ENCODE data around the gene TOM1L2.
"Not testable (repeated sequence)": the region's sequence is repeated elsewhere in the genome, so short reads cannot be mapped to it uniquely, and the experiment has no call there.

TOM1L2 gene

GRCh38 chr17:17972126-17972951 is at the start of gene TOM1L2, which contains the start of gene DRC3:
TOM1L2 (minus strand) TSS chr17:17972400; CDS start chr17:17972313, 87 bp downstream.
DRC3 (plus strand) TSS chr17:17972862; CDS start chr17:17977599, 4,737 bp downstream.
- DNase-seq = peak; percentile 98 to 100 (median 98)

DNA sequence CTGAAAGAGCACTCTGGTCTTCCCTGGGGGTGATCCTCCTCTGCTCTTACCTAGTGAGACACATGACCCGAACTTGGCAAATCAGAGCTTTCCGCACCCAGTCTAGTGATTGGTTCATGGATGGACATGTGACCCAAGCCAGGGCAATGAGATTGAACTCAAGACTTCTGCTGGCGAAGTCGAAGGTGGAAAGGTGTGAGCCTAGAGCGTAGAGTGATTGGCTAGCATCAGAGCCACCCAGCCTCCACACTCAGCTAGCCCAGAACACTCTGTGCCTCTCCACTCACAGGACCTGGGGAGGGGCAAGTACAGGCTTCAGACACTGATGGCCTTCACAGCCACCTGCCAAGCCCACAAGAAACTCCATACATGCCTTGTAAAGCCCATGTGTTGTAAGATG is 49.2 kb upstream of the TOM1L2 start:
- no peak for DNase-seq

DNA sequence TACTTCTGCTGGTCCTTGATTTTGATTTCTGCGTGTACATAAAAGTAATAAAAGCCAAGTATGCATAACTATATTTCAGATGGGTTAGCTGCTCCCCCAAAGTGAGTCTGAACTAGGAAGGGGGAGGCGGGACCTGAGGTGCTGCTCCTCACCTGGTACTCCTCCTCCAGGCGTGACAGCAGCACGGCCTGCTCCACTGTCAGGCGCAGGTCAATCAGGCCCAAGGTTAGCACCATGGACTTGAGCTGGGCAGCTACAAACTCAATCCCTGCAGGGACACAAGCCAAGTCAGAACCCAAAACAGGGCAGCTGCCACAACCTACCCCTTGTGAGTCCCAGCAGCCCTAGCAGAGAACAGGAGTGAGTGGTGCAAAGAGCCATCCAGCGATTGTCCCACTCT is 48.8 kb upstream of the TOM1L2 start:
- DNase-seq = no peak

GRCh38 chr17:18019838-18020154 is 47.6 kb upstream of the TOM1L2 start:
- DNase-seq = no peak

- no peak for DNase-seq
Measured at GRCh38 chr17:18018411-18018921, 46.3 kb upstream of the TOM1L2 start.

DNA sequence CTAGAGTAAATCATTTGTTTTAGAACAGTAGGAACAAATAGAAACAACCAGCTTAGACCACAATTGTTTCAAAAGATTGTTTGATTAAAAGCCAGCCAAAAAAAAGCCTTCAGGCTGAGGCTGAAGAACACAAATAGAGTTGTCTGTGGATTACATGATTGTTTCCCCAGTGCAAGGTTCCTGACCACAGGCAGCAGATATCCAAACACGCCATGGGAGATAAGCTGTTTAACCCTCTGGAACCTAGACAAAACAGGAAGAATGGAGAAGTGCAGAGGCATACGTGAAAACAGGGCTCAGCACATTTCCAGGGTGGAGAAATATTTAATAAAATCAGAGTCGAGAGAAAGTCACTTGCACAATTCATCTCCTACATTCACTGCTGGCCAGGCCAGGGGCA is 45.8 kb upstream of the TOM1L2 start:
- DNase-seq = no peak

GRCh38 chr17:18016426-18016825 is 44.2 kb upstream of the TOM1L2 start:
- no peak for DNase-seq

DNA sequence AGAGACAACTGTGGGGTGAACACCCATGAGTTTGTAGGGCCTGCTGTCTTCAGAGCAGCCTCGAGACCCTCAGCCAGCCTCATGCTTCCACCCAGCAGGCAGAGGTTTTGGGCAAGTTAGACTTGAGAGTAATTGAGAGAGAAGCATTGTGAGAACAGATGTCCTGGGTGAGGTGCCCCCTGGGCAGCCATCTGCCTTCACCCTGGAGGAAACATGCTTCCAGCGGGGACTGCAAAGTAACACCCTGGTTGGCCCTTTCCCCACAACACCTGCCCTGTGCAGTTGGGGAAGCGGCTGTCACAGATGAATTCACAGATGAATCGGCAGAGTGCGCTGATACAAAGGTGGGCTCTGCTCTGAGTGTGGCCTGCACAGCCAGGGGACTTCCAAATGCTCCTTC is 43.4 kb upstream of the TOM1L2 start:
- DNase-seq = peak in 1 of 3 experiments; percentile 4

DNA sequence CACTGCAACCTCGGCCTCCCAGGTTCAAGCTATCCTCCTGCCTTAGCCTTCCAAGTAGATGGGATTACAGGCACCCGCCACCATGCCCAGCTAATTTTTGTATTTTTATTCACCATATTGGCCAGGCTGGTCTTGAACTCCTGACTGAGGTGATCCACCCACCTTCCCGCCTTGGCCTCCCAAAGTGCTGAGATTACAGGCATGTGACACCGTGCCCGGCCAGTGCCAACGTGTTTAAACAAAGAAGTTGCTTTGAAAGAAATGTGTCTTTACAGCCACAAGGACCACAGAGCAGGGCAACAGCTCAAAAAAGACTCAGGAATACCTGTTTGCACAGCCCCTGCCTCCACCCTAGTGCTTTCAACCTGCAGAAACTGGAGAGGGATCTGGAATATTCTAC is 41.8 kb upstream of the TOM1L2 start:
- DNase-seq = no peak

- no peak for DNase-seq
Measured at GRCh38 chr17:18011286-18011685, 39.1 kb upstream of the TOM1L2 start.

- no peak for DNase-seq
Measured at GRCh38 chr17:18009609-18010420, 37.6 kb upstream of the TOM1L2 start.

DNA sequence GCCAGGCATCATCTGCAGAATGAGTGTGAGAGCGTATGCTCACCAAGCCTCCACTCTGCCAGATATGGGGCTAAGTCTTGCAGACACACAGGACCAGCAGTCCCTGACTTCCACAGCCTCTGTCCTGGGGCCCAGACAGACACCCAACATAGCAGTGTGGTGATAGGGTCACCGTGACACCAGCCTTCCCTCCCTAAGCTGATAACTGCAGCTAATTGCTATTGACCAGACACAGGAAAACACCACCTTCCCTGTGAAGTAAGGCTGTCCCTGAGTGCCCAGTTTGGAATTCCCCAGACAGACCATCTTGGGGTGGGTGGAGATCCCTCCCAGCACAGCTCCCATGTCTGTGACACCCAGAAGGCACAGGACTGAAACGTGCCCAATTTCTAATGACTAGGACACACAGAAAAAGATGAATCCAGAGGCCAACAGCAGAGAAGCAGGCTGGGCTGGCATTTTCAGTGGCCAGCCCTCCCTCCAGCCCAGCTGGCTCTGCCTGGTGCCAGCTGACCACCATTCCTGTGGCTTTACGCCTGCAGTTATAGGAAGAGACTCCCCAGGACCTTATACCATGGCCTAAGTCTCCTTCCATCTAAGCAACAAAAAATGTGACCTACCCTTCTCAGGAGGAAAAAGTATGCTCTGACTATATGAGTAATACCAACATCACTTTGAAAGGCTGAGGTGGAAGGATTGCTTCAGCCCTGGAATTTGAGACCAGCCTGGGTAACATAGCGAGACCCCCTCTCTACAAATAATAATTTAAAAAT is 36.5 kb upstream of the TOM1L2 start:
- no peak for DNase-seq

- DNase-seq = no peak
Measured at GRCh38 chr17:18006495-18007239, 34.5 kb upstream of the TOM1L2 start.

DNA sequence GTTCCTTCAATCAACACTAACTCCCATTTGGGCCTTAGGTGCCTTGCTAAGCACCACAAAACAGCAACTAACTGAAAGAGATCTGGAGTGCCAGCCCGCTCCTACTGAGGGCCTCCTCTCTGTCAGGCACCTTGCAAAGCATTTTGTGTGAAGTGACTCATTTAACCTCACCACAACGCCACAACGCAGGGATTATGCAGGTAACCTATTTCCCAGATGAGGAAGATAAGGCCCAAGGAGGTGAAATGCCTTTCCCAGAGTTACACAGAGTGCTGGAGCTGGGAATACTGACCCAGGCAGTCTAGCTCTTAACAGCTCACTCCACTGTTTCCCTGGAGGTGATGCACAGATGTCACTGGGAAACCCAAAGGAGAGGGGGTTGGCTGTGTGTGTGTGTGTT is 33.3 kb upstream of the TOM1L2 start:
- no peak for DNase-seq

- DNase-seq = peak in 1 of 3 experiments; percentile 22
Measured at GRCh38 chr17:18004884-18005305, 32.7 kb upstream of the TOM1L2 start.

GRCh38 chr17:18004345-18004744 is 32.1 kb upstream of the TOM1L2 start:
- DNase-seq = peak in 2 of 3 experiments; percentile 38 to 55

GRCh38 chr17:18002171-18002570 is 30.0 kb upstream of the TOM1L2 start:
- DNase-seq = no peak

DNA sequence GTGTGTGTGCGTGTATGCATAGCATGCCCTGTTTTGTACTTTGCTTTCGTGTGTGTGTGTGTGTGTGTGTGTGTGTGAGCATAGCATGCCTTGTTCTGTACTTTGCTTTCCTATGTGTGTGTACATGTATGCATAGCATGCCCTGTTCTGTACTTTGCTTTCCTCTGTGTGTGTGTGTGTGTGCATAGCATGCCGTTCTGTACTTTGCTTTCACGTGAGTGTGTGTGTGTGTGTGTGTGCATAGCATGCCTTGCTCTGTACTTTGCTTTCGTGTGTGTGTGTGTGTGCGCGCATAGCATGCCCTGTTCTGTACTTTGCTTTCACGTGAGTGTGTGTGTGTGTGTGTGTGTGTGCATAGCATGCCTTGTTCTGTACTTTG is 27.8 kb upstream of the TOM1L2 start:
- no peak for DNase-seq

GRCh38 chr17:17999364-18000029 is 27.3 kb upstream of the TOM1L2 start:
- no peak for DNase-seq

DNA sequence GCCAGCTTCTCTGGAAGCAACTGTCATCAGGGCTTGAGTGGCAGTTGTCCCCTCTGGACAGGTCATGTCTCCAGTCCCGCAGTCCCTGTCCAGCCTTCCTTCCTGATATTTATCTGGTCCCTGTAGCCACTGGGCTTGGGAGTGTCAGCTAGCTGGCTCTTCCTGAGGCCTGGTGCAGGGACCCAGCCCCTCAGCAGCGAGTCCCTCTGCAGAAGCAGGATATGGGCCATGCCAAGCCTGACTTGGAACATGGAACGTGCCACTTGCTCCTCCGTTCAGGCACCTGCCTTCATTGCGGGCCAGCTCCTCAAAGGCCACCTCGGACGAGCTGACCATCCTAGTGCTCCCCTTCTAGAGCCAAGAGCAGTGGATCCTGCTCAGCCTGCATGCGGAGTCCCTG is 26.7 kb upstream of the TOM1L2 start:
- DNase-seq = no peak

- not testable (repeated sequence) for DNase-seq
Measured at GRCh38 chr17:17995887-17996286, 23.7 kb upstream of the TOM1L2 start.

Data from NCI-H1417 (cell line).